Activated naive CD8-positive, alpha-beta T cell treated with anti-CD3 and anti-CD28 coated beads for 36 hours (primary cell): ENCODE measurements around the gene TPRX2. TPM values are rescaled to one million over a fixed set of nuclear protein-coding genes. Genes with fewer than 3 reads are reported as not detected.
"Not testable (repeated sequence)": the region's sequence is repeated elsewhere in the genome, so short reads cannot be mapped to it uniquely, and the experiment has no call there.

Experiments used
- DNase-seq: peaks from one replicate; pipeline ENCODE4 v3.0.0; 2021
- H3K27ac Mint-ChIP-seq: one replicate; pipeline ENCODE4 v1.8.0; 2022; ENCODE audit warnings: mild to moderate bottlenecking, moderate library complexity, mixed read lengths
- H3K27me3 Mint-ChIP-seq: one replicate; pipeline ENCODE4 v1.8.0; 2022; ENCODE audit warnings: mild to moderate bottlenecking, mixed read lengths
- H3K36me3 Mint-ChIP-seq: one replicate; pipeline ENCODE4 v1.8.0; 2021; ENCODE audit warnings: mild to moderate bottlenecking, mixed read lengths
- H3K4me1 Mint-ChIP-seq: one replicate; pipeline ENCODE4 v1.8.0; 2021; ENCODE audit warnings: mixed read lengths
- H3K4me3 Mint-ChIP-seq: one replicate; pipeline ENCODE4 v1.8.0; 2022; ENCODE audit warnings: mild to moderate bottlenecking, moderate library complexity, mixed read lengths
- H3K9me3 Mint-ChIP-seq: one replicate; pipeline ENCODE4 v1.8.0; 2022; ENCODE audit warnings: mixed read lengths
- total RNA-seq, 2 experiments: library from RNA; stranded (reverse); gene quantifications; one replicate each; pipeline ENCODE4 v1.2.3, GENCODE V29; 2021

Gene TPRX2
- total RNA-seq: not detected

- not testable (repeated sequence) for H3K4me1 Mint-ChIP-seq, H3K36me3 Mint-ChIP-seq, H3K9me3 Mint-ChIP-seq, DNase-seq, H3K4me3 Mint-ChIP-seq, H3K27ac Mint-ChIP-seq
- H3K27me3 Mint-ChIP-seq: peaks cover 43% of the 10 kb centered on the region
These were observed at the start of gene TPRX2 for GRCh38 chr19:47858646-47859285. Gene TPRX2, plus strand, starts transcription at chr19:47859235. Its CDS starts 12 bp downstream, at chr19:47859247.

- H3K36me3 Mint-ChIP-seq: no peaks in the 10 kb centered on the region
- H3K9me3 Mint-ChIP-seq: no peaks in the 10 kb centered on the region
- H3K27ac Mint-ChIP-seq: no peak overlapping the region
- H3K4me1 Mint-ChIP-seq: peaks cover 2% of the 10 kb centered on the region
- peaks cover 11% of the 10 kb centered on the region for H3K27me3 Mint-ChIP-seq
- peak; percentile 74 for DNase-seq
- no peak overlapping the region for H3K4me3 Mint-ChIP-seq
These were observed 45.6 kb upstream of the TPRX2 start for GRCh38 chr19:47813304-47813994.

GRCh38 chr19:47813995-47814328 lies 45.1 kb upstream of the TPRX2 start:
- Mint-ChIP-seq H3K27ac (no peak overlapping the region), H3K4me1 (peaks cover 2% of the 10 kb centered on the region), H3K9me3 (no peaks in the 10 kb centered on the region), H3K4me3 (no peak overlapping the region), H3K36me3 (no peaks in the 10 kb centered on the region), H3K27me3 (peaks cover 15% of the 10 kb centered on the region)
- DNase-seq: no peak

- H3K4me1 Mint-ChIP-seq, H3K36me3 Mint-ChIP-seq, H3K4me3 Mint-ChIP-seq, H3K27ac Mint-ChIP-seq, H3K9me3 Mint-ChIP-seq, DNase-seq: not testable (repeated sequence)
- H3K27me3 Mint-ChIP-seq: peaks cover 33% of the 10 kb centered on the region
These were observed 42.8 kb upstream of the TPRX2 start for GRCh38 chr19:47816270-47816669.

GRCh38 chr19:47818221-47818620 lies 40.8 kb upstream of the TPRX2 start:
- H3K4me1 Mint-ChIP-seq, H3K36me3 Mint-ChIP-seq, H3K4me3 Mint-ChIP-seq, DNase-seq, H3K27ac Mint-ChIP-seq, H3K9me3 Mint-ChIP-seq: not testable (repeated sequence)
- peaks cover 33% of the 10 kb centered on the region for H3K27me3 Mint-ChIP-seq

GRCh38 chr19:47819858-47820257 lies 39.2 kb upstream of the TPRX2 start:
- H3K27me3 Mint-ChIP-seq: peaks cover 30% of the 10 kb centered on the region
- no peak for DNase-seq
- no peaks in the 10 kb centered on the region for H3K9me3 Mint-ChIP-seq

GRCh38 chr19:47820410-47820809 lies 38.6 kb upstream of the TPRX2 start:
- no peaks in the 10 kb centered on the region for H3K36me3 Mint-ChIP-seq
- DNase-seq: no peak
- H3K27me3 Mint-ChIP-seq: peaks cover 30% of the 10 kb centered on the region
- no peak overlapping the region for H3K27ac Mint-ChIP-seq
- H3K4me3 Mint-ChIP-seq: no peak overlapping the region
- H3K4me1 Mint-ChIP-seq: no peaks in the 10 kb centered on the region
- no peaks in the 10 kb centered on the region for H3K9me3 Mint-ChIP-seq

More at GRCh38 chr19:47819858-47820257, 39.2 kb upstream of the TPRX2 start:
- no peaks in the 10 kb centered on the region for H3K36me3 Mint-ChIP-seq
- H3K4me3 Mint-ChIP-seq: no peak overlapping the region
- no peaks in the 10 kb centered on the region for H3K4me1 Mint-ChIP-seq
- no peak overlapping the region for H3K27ac Mint-ChIP-seq

GRCh38 chr19:47821460-47822020 lies 37.5 kb upstream of the TPRX2 start, which contains the start of gene CRX:
Gene CRX, plus strand, starts transcription at chr19:47821937. Its CDS starts 12,507 bp downstream, at chr19:47834444.
- DNase-seq: no peak
- Mint-ChIP-seq H3K36me3 (no peaks in the 10 kb centered on the region), H3K4me3 (no peak within 1 kb of the TSS), H3K9me3 (no peaks in the 10 kb centered on the region), H3K27ac (no peak within 1 kb of the TSS), H3K4me1 (no peaks in the 10 kb centered on the region), H3K27me3 (peaks cover 30% of the 10 kb centered on the region)

- Mint-ChIP-seq H3K9me3 (no peaks in the 10 kb centered on the region), H3K27ac (no peak overlapping the region), H3K4me1 (no peaks in the 10 kb centered on the region), H3K27me3 (peaks cover 25% of the 10 kb centered on the region), H3K36me3 (no peaks in the 10 kb centered on the region), H3K4me3 (no peak overlapping the region)
- no peak for DNase-seq
These were observed 34.6 kb upstream of the TPRX2 start for GRCh38 chr19:47824396-47824795.

GRCh38 chr19:47826800-47827199 lies 32.2 kb upstream of the TPRX2 start:
- Mint-ChIP-seq H3K27ac (no peak overlapping the region), H3K4me3 (no peak overlapping the region), H3K27me3 (peaks cover 12% of the 10 kb centered on the region), H3K9me3 (no peaks in the 10 kb centered on the region), H3K36me3 (no peaks in the 10 kb centered on the region), H3K4me1 (no peaks in the 10 kb centered on the region)
- no peak for DNase-seq

GRCh38 chr19:47832723-47833122 lies 26.3 kb upstream of the TPRX2 start:
- H3K4me1 Mint-ChIP-seq: no peaks in the 10 kb centered on the region
- peaks cover 10% of the 10 kb centered on the region for H3K27me3 Mint-ChIP-seq
- H3K36me3 Mint-ChIP-seq: no peaks in the 10 kb centered on the region
- no peak overlapping the region for H3K4me3 Mint-ChIP-seq
- H3K9me3 Mint-ChIP-seq: no peaks in the 10 kb centered on the region
- no peak for DNase-seq
- no peak overlapping the region for H3K27ac Mint-ChIP-seq

- DNase-seq: no peak
- Mint-ChIP-seq H3K4me3 (no peak overlapping the region), H3K36me3 (no peaks in the 10 kb centered on the region), H3K4me1 (no peaks in the 10 kb centered on the region), H3K27me3 (peaks cover 5% of the 10 kb centered on the region), H3K9me3 (no peaks in the 10 kb centered on the region), H3K27ac (no peak overlapping the region)
These were observed 23.0 kb upstream of the TPRX2 start for GRCh38 chr19:47836038-47836437.

- H3K36me3 Mint-ChIP-seq: no peaks in the 10 kb centered on the region
- H3K27ac Mint-ChIP-seq: no peak overlapping the region
- peaks cover 19% of the 10 kb centered on the region for H3K27me3 Mint-ChIP-seq
- no peaks in the 10 kb centered on the region for H3K9me3 Mint-ChIP-seq
- no peak for DNase-seq
- no peaks in the 10 kb centered on the region for H3K4me1 Mint-ChIP-seq
- H3K4me3 Mint-ChIP-seq: no peak overlapping the region
These were observed 19.6 kb upstream of the TPRX2 start for GRCh38 chr19:47839411-47839810.

GRCh38 chr19:47839913-47840312 lies 19.1 kb upstream of the TPRX2 start:
- H3K36me3 Mint-ChIP-seq: no peaks in the 10 kb centered on the region
- DNase-seq: no peak
- peaks cover 19% of the 10 kb centered on the region for H3K27me3 Mint-ChIP-seq
- H3K9me3 Mint-ChIP-seq: no peaks in the 10 kb centered on the region
- no peaks in the 10 kb centered on the region for H3K4me1 Mint-ChIP-seq
- no peak overlapping the region for H3K27ac Mint-ChIP-seq
- H3K4me3 Mint-ChIP-seq: no peak overlapping the region

GRCh38 chr19:47842941-47843340 lies 16.1 kb upstream of the TPRX2 start:
- DNase-seq: no peak

GRCh38 chr19:47848425-47848822 lies 10.6 kb upstream of the TPRX2 start:
- H3K27me3 Mint-ChIP-seq: peaks cover 56% of the 10 kb centered on the region
- peaks cover 5% of the 10 kb centered on the region for H3K4me1 Mint-ChIP-seq
- no peaks in the 10 kb centered on the region for H3K36me3 Mint-ChIP-seq
- no peak for DNase-seq
- no peak overlapping the region for H3K27ac Mint-ChIP-seq
- no peaks in the 10 kb centered on the region for H3K9me3 Mint-ChIP-seq
- no peak overlapping the region for H3K4me3 Mint-ChIP-seq

More at GRCh38 chr19:47842941-47843340, 16.1 kb upstream of the TPRX2 start:
- Mint-ChIP-seq H3K27me3 (peaks cover 31% of the 10 kb centered on the region), H3K36me3 (no peaks in the 10 kb centered on the region), H3K9me3 (no peaks in the 10 kb centered on the region), H3K4me1 (no peaks in the 10 kb centered on the region), H3K27ac (no peak overlapping the region), H3K4me3 (no peak overlapping the region)
